HPDE6-E6E7 (cell line): ENCODE measurements around the gene SERTM2.
"Not testable (repeated sequence)": the region's sequence is repeated elsewhere in the genome, so short reads cannot be mapped to it uniquely, and the experiment has no call there.

Experiments used
- DNase-seq: peaks from one replicate; pipeline ENCODE4 v3.0.0; 2011; ENCODE audit warnings: missing footprints; ENCODE audit errors: extremely low spot score

Gene SERTM2

GRCh38 chrX:111511477-111511876, at the start of gene SERTM2:
TSS of gene SERTM2 (plus strand) at chrX:111511645. CDS start at chrX:111518858, 7,213 bp downstream.
- no peak for DNase-seq

GRCh38 chrX:111465669-111466068, 45.8 kb upstream of the SERTM2 start:
- DNase-seq, result no peak

- no peak for DNase-seq
Observed at GRCh38 chrX:111467896-111468295, 43.5 kb upstream of the SERTM2 start.

- DNase-seq, result no peak
Observed at GRCh38 chrX:111470681-111471403, 40.6 kb upstream of the SERTM2 start.

GRCh38 chrX:111481896-111482295, 29.5 kb upstream of the SERTM2 start:
- no peak for DNase-seq

GRCh38 chrX:111483135-111483534, 28.3 kb upstream of the SERTM2 start:
- no peak for DNase-seq

- DNase-seq, result no peak
Observed at GRCh38 chrX:111483881-111484280, 27.6 kb upstream of the SERTM2 start.

GRCh38 chrX:111490688-111491087, 20.8 kb upstream of the SERTM2 start:
- DNase-seq, result no peak

- no peak for DNase-seq
Observed at GRCh38 chrX:111492085-111492484, 19.4 kb upstream of the SERTM2 start.

- DNase-seq, result no peak
Observed at GRCh38 chrX:111498538-111499103, 12.8 kb upstream of the SERTM2 start.

- no peak for DNase-seq
Observed at GRCh38 chrX:111503485-111503993, 7.9 kb upstream of the SERTM2 start.

- DNase-seq, result no peak
Observed at GRCh38 chrX:111504941-111505340, 6.5 kb upstream of the SERTM2 start.

- no peak for DNase-seq
Observed at GRCh38 chrX:111505783-111506182, 5.7 kb upstream of the SERTM2 start.

GRCh38 chrX:111506826-111507225, 4.6 kb upstream of the SERTM2 start:
- DNase-seq, result no peak

- DNase-seq, result no peak
Observed at GRCh38 chrX:111507933-111508332, 3.5 kb upstream of the SERTM2 start.

GRCh38 chrX:111515298-111515697, 3.9 kb downstream of the SERTM2 start:
- no peak for DNase-seq

- DNase-seq, result no peak
Observed at GRCh38 chrX:111518667-111519066, 7.2 kb downstream of the SERTM2 start.

- DNase-seq, result no peak
Observed at GRCh38 chrX:111519215-111519614, 7.8 kb downstream of the SERTM2 start.

GRCh38 chrX:111520506-111520905, 9.1 kb downstream of the SERTM2 start:
- DNase-seq, result no peak

GRCh38 chrX:111521169-111521568, 9.7 kb downstream of the SERTM2 start:
- DNase-seq, result no peak

GRCh38 chrX:111543212-111543741, 31.8 kb downstream of the SERTM2 start:
- DNase-seq, result no peak

- not testable (repeated sequence) for DNase-seq
Observed at GRCh38 chrX:111549235-111549634, 37.8 kb downstream of the SERTM2 start.

GRCh38 chrX:111555406-111555958, 44.0 kb downstream of the SERTM2 start:
- no peak for DNase-seq
